Effector CD8-positive, alpha-beta T cell (primary cell): ENCODE data around the gene WNT5A.

Experiments
- DNase-seq: peaks from one replicate; lab custom pipeline; 2025; lab: John Stamatoyannopoulos, UW

Gene WNT5A

GRCh38 chr3:55481744-55482495 lies 5.2 kb downstream of the WNT5A start:
- no peak for DNase-seq

- DNase-seq, result no peak
Observed at GRCh38 chr3:55480911-55481743, 6.0 kb downstream of the WNT5A start.

GRCh38 chr3:55477306-55478303 lies 9.5 kb downstream of the WNT5A start:
- no peak for DNase-seq

- DNase-seq, result no peak
Observed at GRCh38 chr3:55476515-55476914, 10.6 kb downstream of the WNT5A start.

- DNase-seq, result no peak
Observed at GRCh38 chr3:55474213-55474632, 12.9 kb downstream of the WNT5A start.

GRCh38 chr3:55473788-55474187 lies 13.3 kb downstream of the WNT5A start:
- no peak for DNase-seq

GRCh38 chr3:55471522-55472280 lies 15.4 kb downstream of the WNT5A start:
- DNase-seq, result no peak

GRCh38 chr3:55471084-55471483 lies 16.0 kb downstream of the WNT5A start:
- DNase-seq, result no peak

- DNase-seq, result no peak
Observed at GRCh38 chr3:55469957-55470526, 17.1 kb downstream of the WNT5A start.

GRCh38 chr3:55468251-55468650 lies 18.9 kb downstream of the WNT5A start:
- no peak for DNase-seq

GRCh38 chr3:55467099-55467498 lies 20.0 kb downstream of the WNT5A start:
- no peak for DNase-seq

- DNase-seq, result no peak
Observed at GRCh38 chr3:55466526-55466925, 20.6 kb downstream of the WNT5A start.

GRCh38 chr3:55461896-55462295 lies 25.2 kb downstream of the WNT5A start:
- no peak for DNase-seq

- no peak for DNase-seq
Observed at GRCh38 chr3:55459838-55460237, 27.3 kb downstream of the WNT5A start.

- DNase-seq, result no peak
Observed at GRCh38 chr3:55458181-55458790, 28.8 kb downstream of the WNT5A start.

GRCh38 chr3:55455915-55456314 lies 31.2 kb downstream of the WNT5A start:
- no peak for DNase-seq

GRCh38 chr3:55454611-55455010 lies 32.5 kb downstream of the WNT5A start:
- no peak for DNase-seq

- DNase-seq, result no peak
Observed at GRCh38 chr3:55453886-55454496, 33.1 kb downstream of the WNT5A start.

GRCh38 chr3:55452886-55453285 lies 34.2 kb downstream of the WNT5A start:
- DNase-seq, result no peak

- no peak for DNase-seq
Observed at GRCh38 chr3:55449527-55449926, 37.6 kb downstream of the WNT5A start.
